Measurements from ENCODE around the gene SKAP1. TPM values are rescaled to one million over a fixed set of nuclear protein-coding genes. Genes with fewer than 3 reads are reported as not detected.

SKAP1 gene
- total and polyA plus RNA-seq, 10 donors = 11.5 to 28.9 (median 20.5) TPM

GRCh38 chr17:48179071-48179945 is 250.7 kb downstream of the SKAP1 start:
- DNase-seq = no peak
- Histone ChIP-seq H3K27me3 (replicated peaks in 1 of 7) (peaks cover 0 to 3% (median 0%) of the 10 kb centered on the region in 7 donors), H3K27ac (no peak overlapping the region), H3K9me3 (no peaks in the 10 kb centered on the region), H3K36me3 (peaks cover 0 to 75% (median under 1%) of the 10 kb centered on the region in 6 donors), H3K4me3 (no peak overlapping the region), H3K4me1 (no peaks in the 10 kb centered on the region)
- TF ChIP-seq POLR2A (IDR thresholded peaks at IDR 0.05) = no peak
- TF ChIP-seq CTCF (IDR thresholded peaks at IDR 0.05 in 8 of 11, conservative IDR thresholded peaks at IDR 0.05 in 3 of 11) = no peak
- no peak for TF ChIP-seq POLR2AphosphoS5 (IDR thresholded peaks at IDR 0.05)
- intact Hi-C loops (cut with DNase I; ENCODE audit: low total_unique reads) = no loop called here
- 68 to 89% (median 78%) methylated on average over 4 of the region's 4 CpGs for WGBS, 5 donors

- intact Hi-C loops (cut with DNase I; ENCODE audit: low total_unique reads) = no loop called here
- H3K4me3 ChIP-seq = no peak overlapping the region
- H3K27ac ChIP-seq = no peak overlapping the region
- DNase-seq = no peak
- 85 to 94% (median 89%) methylated on average over 4 of the region's 4 CpGs for WGBS, 5 donors
- no peak for TF ChIP-seq POLR2A (IDR thresholded peaks at IDR 0.05)
- no peak for TF ChIP-seq POLR2AphosphoS5 (IDR thresholded peaks at IDR 0.05)
- H3K9me3 ChIP-seq = no peaks in the 10 kb centered on the region
- H3K36me3 ChIP-seq = peaks cover 0 to 71% (median 0%) of the 10 kb centered on the region in 6 donors
- H3K27me3 ChIP-seq (replicated peaks in 1 of 7) = peaks cover 0 to 3% (median 0%) of the 10 kb centered on the region in 7 donors
- no peaks in the 10 kb centered on the region for H3K4me1 ChIP-seq
Observed at GRCh38 chr17:48178317-48178716, 251.7 kb downstream of the SKAP1 start.

- WGBS, 5 donors = 82 to 94% (median 90%) methylated on average over 1 of the region's 1 CpG
- no peak overlapping the region for H3K4me3 ChIP-seq
- no peak overlapping the region for H3K27ac ChIP-seq
- peaks cover 0 to 67% (median 0%) of the 10 kb centered on the region in 6 donors for H3K36me3 ChIP-seq
- intact Hi-C loops (cut with DNase I; ENCODE audit: low total_unique reads) = no loop called here
- no peaks in the 10 kb centered on the region for H3K9me3 ChIP-seq
- H3K4me1 ChIP-seq = no peaks in the 10 kb centered on the region
- no peak for TF ChIP-seq POLR2AphosphoS5 (IDR thresholded peaks at IDR 0.05)
- no peak for TF ChIP-seq CTCF (IDR thresholded peaks at IDR 0.05 in 8 of 11, conservative IDR thresholded peaks at IDR 0.05 in 3 of 11)
- no peak for TF ChIP-seq POLR2A (IDR thresholded peaks at IDR 0.05)
- DNase-seq = no peak
- peaks cover 0 to 3% (median 0%) of the 10 kb centered on the region in 7 donors for H3K27me3 ChIP-seq (replicated peaks in 1 of 7)
Observed at GRCh38 chr17:48177816-48178215, 252.2 kb downstream of the SKAP1 start.

- DNase-seq = no peak
- Histone ChIP-seq H3K4me3 (no peak overlapping the region), H3K36me3 (peaks cover 0 to 53% (median 0%) of the 10 kb centered on the region in 6 donors), H3K4me1 (no peaks in the 10 kb centered on the region), H3K9me3 (no peaks in the 10 kb centered on the region), H3K27ac (no peak overlapping the region), H3K27me3 (replicated peaks in 1 of 7) (peaks cover 0 to 4% (median 0%) of the 10 kb centered on the region in 7 donors)
- TF ChIP-seq CTCF (IDR thresholded peaks at IDR 0.05 in 8 of 11, conservative IDR thresholded peaks at IDR 0.05 in 3 of 11) (no peak), POLR2AphosphoS5 (IDR thresholded peaks at IDR 0.05) (no peak)
- 77 to 91% (median 87%) methylated on average over 3 of the region's 3 CpGs for WGBS, 5 donors
- intact Hi-C loops (cut with DNase I; ENCODE audit: low total_unique reads) = no loop called here
Observed at GRCh38 chr17:48176471-48176855, 253.6 kb downstream of the SKAP1 start.
